8988T (cell line): ENCODE measurements around the gene SMARCC1.

Source experiments
- DNase-seq: peaks from one replicate; pipeline ENCODE4 v3.0.0; 2011

SMARCC1 gene

DNA sequence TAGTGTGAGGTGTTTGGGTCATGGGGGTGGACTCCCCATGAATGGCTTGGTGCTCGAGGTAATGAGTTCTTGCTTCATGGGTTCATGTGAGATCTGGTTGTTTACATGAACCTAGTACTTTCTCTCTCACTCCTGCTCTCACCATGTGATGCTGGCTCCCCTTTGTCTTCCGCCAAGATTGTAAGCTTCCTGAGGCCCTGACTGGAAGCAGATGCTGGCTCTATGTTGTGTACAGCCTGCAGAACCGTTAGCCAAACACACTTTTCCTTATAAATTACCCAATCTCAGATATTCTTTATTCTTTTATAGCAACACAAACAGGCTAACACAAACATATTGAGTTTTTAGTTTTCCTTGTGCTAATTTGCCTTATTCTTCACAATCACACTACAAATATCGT is 199.9 kb downstream of the SMARCC1 start:
- DNase-seq = no peak

DNA sequence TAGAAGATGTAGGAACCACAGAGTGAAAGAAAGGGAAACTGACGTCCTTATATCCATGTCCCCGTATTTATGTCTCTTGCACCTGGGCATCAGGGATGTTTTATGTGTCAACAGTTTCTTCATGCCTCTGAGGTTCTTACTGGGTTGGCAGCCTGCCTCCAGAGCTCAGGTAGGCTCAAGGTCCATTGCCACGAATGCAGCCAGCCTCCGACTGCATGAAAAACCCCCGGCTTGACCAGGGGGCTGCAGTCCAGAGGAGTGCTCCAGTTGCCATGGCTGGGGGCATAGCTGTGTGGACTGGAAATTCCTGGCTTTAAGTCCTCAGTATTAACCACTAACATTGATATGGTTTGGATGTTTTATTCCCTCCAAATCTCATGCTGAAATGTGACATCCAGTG is 200.3 kb downstream of the SMARCC1 start:
- DNase-seq = no peak

DNA sequence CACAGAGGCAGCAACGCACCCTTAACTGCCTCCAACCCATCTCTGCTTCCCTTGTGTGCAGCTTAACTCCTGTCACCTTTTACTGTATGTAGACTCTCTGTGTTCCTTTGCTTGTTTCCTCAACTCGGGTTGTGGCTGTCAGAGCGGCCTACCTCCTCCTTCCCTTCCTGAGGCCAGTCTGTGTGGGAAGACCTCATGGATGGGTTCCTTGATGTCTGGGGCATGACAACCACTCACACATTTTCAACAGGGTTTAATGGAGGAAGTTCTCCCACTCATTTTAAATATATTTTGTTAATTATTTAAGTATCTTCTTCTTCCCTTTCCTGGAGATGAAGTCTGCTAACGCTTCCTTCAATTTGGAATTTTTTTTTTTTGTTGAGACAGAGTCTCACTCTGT is 201.2 kb downstream of the SMARCC1 start:
- no peak for DNase-seq

DNA sequence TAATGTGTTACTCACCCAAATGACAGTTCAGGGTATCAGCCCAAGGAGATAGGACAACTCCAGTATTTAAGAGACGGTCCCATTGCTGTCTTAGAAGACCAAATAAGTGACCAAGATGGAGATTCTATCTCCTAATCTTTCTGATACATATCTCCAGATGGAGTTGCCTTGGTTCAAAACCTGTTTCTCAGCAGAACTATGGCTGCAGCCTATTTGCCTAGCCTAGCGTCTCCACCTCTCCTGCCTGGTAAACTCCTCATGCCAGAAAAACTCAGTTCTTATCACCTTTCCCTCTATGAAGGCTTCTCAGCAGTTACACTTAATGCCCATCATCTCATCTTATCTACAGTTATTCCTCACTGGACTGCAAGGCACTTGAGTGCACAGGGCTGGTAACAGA is 201.8 kb downstream of the SMARCC1 start:
- DNase-seq = no peak

DNA sequence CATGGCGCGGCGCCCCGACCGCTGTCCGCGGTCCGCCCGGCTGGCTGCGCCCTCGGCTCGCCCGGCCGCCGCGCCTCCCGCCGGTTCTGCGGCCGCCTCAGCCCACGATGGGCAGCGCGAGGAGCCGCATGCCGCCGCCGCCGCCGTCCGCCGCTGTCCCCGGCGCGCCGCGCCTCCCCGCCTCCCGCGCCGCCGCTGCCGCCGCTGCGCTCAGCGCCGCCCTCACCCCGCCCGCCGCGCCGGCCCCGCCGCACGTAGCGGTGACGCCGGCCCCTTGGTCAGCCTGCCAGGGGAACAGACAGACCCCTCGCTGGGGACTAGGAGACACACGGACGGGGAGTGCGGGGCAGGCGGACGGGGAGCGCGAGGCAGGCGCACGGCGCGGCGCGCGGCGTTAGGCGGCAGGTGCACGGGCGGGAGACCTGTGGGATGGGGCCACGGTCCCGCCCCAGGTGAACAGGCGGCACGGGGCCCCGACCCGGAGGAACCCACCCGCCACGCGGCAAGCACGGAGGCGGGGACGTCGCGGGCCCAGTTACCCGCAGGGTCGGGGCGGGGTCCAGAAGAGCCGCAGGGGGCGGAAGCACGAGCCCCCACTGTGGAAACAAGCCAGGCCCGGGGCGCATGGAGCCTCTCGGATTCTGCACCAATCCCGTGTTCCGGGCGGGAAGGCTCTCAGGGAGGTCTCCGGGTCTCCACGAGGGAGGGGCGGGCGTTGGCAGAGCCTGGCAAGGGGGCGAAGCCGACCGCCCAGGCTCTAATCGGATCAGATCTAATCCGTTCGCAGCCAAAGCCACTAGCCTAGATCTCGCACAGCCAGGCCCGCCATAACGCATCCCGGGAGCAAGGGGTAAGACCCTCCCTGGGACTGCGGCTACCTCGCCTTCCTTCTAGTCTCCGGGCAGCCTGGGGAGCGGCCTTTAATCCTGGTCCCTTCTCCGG is 202.7 kb downstream of the SMARCC1 start, which contains the start of gene CSPG5:
Gene CSPG5, minus strand, starts transcription at position 175 of the 942 bp plus-strand sequence. Its CDS starts 172 bp downstream, at position 3.
- DNase-seq = peak; percentile 68

DNA sequence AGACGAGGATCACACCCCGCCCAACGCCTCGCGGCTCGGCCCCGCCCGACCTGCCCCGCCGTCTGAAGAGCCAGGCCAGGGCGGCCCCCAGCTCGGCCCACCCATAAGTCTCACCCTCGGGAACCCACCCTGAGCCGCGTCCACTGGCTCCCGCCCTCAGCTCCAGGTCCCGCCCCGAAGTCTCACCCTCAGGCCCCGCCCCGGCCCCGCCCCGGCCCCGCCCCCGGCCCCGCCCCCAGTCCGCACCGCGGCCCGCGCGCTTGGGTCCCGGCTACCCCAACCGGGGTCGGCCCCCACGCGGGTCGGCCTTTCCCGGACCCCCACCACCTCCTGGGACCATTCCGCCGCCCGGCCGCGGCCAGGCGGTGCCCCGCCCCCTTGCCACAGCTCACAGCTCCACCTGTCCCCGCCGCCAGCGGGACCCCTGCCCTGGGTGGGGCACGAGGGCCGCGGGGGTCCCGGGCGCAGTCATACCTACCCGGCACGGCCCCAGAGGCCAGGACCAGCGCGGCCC is 203.5 kb downstream of the SMARCC1 start:
- peak; percentile 91 for DNase-seq

DNA sequence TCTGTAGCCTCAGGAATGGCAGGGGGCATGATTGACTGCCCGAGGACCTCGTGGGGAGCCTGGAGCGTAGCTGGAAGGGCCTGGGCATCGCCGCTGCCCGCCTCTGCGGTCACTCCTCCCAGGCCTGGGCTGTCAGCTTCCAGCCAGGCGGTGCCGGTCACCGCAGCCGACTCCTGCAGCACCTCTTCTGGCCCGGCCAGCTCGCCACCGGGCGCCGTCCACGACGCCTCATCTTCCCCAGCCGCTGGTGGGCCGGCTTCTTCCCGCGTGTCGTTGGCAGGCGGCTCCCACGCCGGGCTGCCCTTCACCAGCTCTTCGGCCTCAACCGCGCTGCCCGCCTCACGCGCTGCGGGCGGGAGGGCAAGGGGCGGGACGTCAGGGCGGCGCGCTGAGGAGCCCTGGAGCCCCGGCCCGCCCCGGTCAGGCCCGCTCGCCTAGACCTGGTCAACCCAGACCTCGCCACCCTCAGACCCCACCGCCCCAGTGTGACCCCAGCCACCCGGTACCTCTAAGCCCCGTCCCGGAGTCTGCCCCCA is 204.0 kb downstream of the SMARCC1 start:
- DNase-seq = peak; percentile 35

DNA sequence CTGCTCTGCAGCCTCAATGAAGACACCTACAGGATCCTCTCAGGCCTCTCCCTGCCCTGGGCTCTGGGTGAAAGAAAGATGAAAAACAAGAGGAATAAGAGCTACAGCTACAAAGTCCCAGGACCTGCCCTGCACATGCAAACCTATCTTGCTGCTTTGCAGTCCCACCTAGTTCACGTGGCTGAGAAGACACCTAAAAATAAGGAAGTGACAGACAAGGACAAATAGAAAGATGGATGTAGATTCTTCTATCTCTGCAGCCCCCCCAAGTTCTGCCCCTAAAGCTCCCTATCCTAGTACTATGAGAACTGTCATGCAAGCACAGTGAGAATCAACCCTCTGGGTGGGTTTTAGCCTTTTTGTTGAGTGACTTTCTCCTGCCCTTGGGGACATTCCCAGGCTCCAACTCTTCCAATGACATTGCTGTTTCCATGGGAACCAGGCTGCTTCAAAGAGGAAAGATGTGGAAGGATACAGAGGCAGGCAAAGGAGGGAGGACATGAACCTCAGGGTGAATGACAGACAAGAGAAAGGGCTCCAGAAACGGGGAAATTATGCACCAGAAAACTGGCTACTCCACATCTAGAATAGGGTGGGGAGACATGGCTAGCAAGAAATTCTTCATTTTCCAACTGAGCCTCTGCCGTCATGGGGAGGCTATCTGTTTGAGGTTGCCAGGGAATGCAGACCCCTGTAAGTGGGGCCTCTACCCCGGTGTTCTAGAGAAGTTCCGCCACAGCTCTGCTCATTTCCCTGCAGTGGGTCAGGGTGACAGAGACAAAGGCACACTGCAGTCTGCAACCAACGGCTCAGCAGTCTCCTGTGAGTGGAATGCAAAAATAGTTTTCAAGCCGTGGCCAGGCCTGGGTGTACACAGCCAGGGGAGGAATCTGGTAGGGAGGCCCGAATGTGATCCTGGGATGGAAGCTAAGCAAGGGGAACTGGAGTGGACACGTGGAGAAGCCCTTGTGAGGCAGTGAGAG is 208.2 kb downstream of the SMARCC1 start:
- DNase-seq = no peak

DNA sequence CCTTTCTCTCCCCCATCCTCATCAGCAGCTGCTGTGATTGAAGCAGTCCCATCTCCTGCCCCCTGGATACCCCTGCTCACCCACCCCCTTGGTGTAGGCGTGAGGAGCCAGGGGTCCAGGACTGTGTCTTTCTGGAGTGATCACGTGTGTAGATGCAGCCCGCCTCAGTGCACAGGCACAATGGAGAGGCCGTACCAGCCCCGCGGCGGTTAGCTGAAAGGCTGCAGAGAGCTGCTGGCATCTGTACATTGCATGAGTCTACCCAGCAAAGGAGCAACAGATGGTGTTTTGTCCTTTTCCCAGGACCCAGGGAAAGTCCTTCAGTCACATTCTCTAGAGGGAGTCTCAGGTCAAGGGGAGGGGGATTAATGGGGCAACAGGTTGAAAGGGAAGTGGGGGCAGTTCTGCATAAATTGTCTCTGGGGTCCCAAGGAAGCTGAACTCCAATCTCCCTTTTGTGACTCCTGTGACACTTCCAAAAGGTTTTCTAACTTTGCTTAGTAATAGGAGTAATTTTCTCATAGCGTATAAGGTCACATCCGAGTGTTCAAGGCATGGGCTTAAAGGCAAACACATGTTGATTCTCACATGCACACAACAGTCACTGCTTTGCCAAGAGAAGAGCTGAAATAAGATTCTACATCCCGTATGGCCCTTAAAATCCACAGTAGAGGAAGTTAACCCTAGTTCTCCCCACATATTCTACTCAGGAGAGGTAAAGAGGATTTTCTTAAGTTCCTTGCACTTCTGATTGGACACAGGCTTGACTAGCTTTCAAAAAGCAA is 210.1 kb downstream of the SMARCC1 start:
- DNase-seq = no peak

DNA sequence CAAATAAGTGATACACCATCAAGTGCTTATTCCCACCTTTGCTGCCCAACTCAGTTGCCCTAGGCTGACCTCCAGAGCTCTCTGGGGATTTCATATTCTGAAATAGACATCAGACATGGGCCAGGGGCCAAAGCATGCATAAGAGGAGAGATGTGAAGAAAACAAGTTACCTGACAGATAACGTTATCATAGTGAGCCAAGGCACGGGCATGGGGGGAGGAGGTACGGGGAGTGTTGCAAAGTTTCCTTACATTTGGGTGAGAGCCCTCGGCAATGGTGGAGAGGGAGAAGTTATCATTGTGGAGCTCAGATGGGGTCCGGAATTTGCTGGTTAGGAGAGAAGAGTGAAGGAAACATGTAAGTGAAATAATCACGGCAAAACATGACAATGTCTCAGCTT is 212.8 kb downstream of the SMARCC1 start:
- no peak for DNase-seq

DNA sequence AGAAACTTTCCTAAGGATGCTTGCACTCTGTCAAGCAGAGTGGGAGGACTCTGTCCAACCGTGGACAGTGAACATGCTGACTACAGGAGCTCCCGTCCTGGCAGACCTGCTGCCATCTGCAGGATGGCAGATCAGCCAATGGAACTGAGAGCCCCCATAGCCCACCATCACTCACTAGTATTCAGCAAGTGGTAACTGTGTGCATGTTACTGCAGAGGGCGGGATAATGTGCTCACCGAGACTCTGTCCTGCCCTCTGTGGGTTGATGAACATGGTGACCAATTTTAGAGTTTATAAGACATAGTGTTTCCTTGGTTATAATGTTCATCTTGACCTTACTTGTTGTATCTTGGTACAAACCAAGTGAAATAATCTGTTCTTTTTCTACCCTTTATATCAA is 214.5 kb downstream of the SMARCC1 start:
- no peak for DNase-seq

DNA sequence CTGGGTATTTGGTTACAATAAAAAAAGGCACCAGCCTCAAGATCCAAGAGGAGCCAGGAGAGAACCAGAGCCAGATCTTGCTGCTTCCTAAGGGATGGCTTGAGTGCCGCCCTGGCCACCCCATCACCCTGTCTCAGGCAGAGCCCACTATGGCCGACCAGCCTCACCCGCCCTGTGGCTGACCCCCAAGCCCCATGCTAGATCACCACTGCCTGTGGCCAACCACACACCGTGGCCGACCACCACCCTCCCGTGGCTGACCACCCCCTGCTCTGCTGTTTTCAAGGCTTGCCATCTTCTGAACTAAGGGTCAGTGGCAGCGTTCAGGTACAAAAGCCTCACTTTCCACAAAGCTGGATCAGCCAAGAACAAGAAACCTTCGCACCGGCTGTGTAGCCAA is 215.0 kb downstream of the SMARCC1 start:
- DNase-seq = no peak

DNA sequence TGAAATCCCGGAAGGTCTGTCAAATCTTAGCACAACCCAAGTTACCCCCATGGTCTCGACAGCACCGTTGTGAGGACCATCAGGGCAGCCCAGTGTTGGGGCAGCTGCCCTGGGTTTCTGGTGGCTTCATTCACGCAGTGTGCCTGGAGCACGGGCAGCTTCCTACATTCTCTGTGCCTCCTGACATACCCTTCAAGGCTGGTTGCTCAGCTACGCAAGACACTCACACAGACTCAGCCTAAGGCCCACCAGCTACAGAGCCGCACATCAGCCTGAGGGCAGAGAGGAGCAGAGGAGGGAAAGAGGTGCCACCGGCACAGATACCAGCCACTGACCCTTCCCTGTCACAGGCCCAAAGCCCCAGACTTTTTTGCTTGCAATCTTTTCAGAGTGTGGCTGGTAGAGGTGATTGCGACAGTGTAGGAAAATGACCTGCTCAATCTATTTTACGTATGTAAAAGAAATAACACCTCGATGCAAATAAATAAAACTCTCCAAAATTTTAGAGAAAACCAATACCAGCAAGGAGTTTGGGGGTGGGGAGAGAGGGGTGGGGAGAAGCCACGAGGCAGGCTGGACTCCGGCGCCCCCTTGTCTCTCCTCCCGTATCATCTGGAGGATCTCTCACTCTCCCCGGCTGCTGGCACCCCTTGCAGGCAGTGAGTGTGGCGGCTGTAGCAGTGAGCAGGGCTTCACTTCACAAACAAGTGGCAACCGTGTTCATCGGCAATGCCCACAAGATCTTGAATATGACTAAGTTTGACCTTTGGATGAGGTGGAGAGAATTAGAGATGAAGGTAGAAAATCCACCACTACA is 215.8 kb downstream of the SMARCC1 start:
- no peak for DNase-seq

DNA sequence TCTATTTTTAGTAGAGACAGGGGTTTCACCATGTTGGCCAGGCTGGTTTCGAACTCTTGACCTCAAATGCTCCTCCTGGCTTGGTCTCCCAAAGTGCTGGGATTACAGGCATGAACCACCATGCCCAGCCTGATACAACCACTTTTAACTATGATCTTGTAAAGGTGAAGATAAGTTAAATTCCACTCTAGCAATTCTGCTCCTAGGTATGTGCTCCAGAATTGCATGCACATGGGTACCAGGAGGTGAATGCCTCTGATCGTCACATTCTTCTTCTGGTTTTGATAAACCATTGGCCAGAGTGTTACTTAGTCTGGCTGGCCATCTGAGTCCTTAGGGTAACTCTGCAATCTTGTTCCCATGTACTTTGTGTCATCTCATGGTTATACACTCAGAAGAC is 225.3 kb downstream of the SMARCC1 start:
- DNase-seq = no peak

DNA sequence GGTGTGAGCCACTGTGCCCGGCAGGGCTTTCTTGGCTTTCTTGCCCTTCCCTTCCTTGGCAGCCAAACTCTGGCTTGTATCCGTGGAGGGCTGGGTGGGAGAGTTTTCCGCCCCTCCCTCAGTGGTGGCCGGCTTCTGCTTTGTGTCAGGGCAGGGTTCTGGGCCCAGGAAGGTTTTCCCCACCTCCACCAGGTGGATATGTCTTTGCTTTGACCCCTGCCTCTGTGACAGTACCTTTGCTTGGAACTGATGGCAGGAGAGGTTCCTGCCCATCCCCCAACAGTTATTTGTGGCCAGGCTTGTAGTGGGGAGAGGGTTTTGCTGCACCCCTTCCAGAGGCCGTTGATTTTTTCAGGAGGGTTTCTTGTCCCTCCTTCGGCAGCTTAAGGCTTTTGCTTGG is 227.4 kb downstream of the SMARCC1 start:
- DNase-seq = no peak

DNA sequence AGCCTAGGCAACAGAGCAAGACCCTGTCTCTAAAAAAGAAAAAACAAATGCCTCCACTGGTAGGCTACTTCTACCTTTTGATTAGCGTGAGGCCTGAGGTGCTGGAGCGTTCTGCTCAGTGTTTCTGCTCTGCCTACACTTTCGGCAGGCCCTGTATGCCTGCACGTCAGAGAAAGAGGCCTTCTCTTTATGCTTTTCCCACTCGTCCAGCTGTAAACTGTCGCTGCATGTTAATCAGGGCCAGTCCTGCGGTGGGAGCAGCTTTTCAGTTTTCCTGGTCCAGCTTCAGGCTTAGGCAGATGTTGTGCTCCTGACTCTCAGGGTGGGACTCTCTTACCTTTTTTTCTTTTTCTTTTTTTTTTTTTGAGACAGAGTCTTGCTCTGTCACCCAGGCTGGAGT is 228.3 kb downstream of the SMARCC1 start:
- no peak for DNase-seq

DNA sequence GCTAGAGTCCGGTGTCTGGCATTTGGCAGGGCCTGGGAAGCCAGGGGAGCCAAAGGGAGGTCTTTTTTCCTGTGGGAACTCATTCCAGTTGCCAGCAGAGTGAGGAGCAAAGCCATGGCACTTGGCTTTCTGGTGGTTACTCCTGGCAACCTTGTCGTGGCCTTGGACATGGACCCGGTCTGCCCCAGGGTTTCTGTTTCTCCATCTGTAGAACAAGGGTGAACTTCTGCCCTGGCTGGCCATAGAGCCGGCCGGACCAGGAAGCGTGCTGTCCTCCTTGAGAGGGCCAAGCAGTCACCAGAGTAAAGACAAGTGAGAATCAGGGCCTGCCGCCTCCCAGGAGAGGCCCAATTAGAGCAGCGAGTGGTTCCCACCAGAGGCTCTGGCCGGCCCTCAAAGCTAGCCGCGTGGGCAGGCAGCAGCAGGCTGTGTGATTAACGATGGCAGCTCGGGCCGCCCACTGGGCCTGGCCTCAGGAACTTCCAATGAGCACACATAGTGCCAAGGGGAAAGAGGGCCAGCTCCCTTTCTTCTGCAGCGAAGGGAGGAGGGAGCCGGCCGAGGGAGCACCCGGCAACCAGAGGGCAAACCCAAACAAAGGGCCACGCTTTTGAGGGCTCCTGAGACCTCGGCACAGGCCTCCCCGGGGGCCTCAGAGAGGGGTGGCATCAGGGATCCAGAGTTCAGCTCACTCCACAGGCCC is 239.1 kb downstream of the SMARCC1 start:
- no peak for DNase-seq

DNA sequence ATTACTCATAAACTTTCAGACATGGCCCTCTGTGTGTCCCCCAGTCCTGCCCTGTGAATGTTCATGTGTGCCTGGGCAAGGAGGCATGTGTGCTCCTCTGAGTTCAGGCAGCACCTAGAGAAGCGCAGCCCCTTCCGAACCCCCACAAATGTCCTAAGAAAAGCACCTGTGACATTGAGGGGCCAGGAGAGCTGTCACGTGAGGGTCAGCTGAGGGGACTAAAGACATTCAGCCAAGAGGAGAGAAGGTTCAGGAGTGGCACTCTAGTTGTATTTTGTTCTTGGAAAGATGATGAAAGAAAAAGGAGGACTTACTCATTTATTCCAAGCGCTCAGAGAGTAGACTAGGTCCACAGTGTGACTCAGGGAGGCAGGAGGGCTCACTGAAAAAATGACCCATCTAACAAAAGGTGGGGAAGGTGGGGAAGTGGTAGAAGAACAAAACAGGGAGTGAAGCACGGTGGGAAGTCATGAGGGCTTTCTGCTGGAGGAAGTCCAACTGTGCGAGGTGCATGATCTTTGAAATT is 240.0 kb downstream of the SMARCC1 start:
- DNase-seq = no peak

DNA sequence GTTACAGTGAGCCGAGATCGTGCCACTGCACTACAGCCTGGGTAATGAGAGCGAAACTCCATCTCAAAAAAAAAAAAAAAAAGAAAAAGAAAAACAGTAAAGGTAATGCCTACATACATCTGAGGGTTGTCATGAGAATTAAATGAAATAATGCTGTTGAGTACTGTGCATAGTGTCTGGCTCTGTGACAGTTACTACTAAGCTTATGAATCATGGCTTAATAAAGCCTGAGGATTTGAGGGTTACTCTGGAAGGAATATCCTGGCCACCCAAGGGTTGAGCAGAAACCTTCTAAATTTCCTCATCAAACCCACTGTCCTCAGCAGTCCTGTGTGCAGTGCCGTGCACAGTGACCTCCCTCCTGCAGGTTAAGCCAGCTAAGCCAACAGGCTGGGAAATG is 241.4 kb downstream of the SMARCC1 start:
- DNase-seq = no peak

DNA sequence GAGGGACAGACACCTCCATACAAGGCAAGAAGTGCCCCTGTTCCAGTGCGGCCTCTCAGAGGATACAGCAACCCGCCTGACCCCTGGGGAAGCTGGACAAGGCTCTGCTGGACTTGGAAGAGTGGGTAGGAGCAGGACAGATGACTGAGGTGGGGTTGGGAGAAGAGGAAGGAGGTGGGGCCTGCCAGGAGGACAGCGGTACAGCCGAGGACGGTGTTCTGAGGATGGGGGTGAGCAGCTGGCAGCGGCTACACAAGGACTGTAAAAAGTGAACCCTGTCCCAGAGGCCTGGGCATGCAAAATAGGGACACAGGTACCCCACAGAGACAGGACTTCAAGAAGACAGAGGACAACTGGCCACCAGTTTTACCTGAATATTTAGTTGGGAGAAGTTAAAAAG is 244.7 kb downstream of the SMARCC1 start:
- no peak for DNase-seq
